Heart left ventricle (tissue), 16 donors: ENCODE data around the gene CENPX. TPM values are rescaled to one million over a fixed set of nuclear protein-coding genes. Genes with fewer than 3 reads are reported as not detected.

ENCODE experiments used
- ATAC-seq, 4 donors: fragments of 200-7000 bp; cut with Tn5 transposase; one replicate each; pipeline ENCODE4 v1.9.1; 2020 to 2022; ENCODE audit warnings: moderate library complexity in 4 of 4, mild to moderate bottlenecking in 3 of 4, moderate number of reproducible peaks in 1 of 4
- DNase-seq, 5 donors: peaks; one replicate each; pipeline ENCODE4 v3.0.0-alpha.2; 2020
- H3K27ac ChIP-seq, 12 donors: fragments of 200-600 bp; sonication (generic) in 4 of 12; one replicate each; pipeline versions ENCODE4 v1.5.0 to v1.8.0; 2016 to 2022; ENCODE audit warnings: mild to moderate bottlenecking in 2 of 12
- H3K27me3 ChIP-seq, 9 donors: fragments of 200-600 bp; sonication (generic) in 2 of 9; one replicate each; pipeline versions ENCODE4 v1.5.1 to v1.8.0; 2016 to 2022; ENCODE audit warnings: mild to moderate bottlenecking in 3 of 9
- H3K36me3 ChIP-seq, 9 donors: fragments of 200-600 bp; sonication (generic) in 2 of 9; one replicate each; pipeline versions ENCODE4 v1.5.0 to v1.8.0; 2018 to 2022; ENCODE audit warnings: mild to moderate bottlenecking in 2 of 9
- H3K4me1 ChIP-seq, 12 donors: fragments of 200-600 bp; sonication (generic) in 4 of 12; one replicate each; pipeline versions ENCODE4 v1.5.0 to v1.8.0; 2016 to 2022; ENCODE audit warnings: mild to moderate bottlenecking in 3 of 12
- H3K4me3 ChIP-seq, 12 donors: fragments of 200-600 bp; sonication (generic) in 4 of 12; one replicate each; pipeline versions ENCODE4 v1.5.0 to v1.8.0; 2017 to 2022; ENCODE audit warnings: mild to moderate bottlenecking in 9 of 12, moderate library complexity in 4 of 12
- H3K9me3 ChIP-seq, 12 donors: fragments of 200-600 bp; sonication (generic) in 4 of 12; one replicate each; pipeline versions ENCODE4 v1.5.0 to v1.8.0; 2016 to 2022; ENCODE audit warnings: mild to moderate bottlenecking in 1 of 12
- CTCF ChIP-seq, 12 donors: fragments of 200-600 bp; sonication (generic) in 4 of 12; IDR thresholded peaks; one replicate each; pipeline versions ENCODE4 v1.5.0 to v1.8.0; 2018 to 2022; ENCODE audit warnings: antibody characterized with exemption in 12 of 12, mild to moderate bottlenecking in 5 of 12
- POLR2A ChIP-seq, 2 donors: fragments of 450-650 bp; IDR thresholded peaks; one replicate each; pipeline ENCODE4 v1.6.1; 2017; ENCODE audit warnings: antibody characterized with exemption in 2 of 2, mild to moderate bottlenecking in 2 of 2, moderate library complexity in 2 of 2
- WGBS, 4 donors: extraction: QIAGEN DNeasy Blood & Tissue Kit in 2 of 4; methylation state at CpG; one replicate each; pipeline versions ENCODE4 v1.1.5 to v1.1.7; 2013 to 2018; 5-methylcytosine and 5-hydroxymethylcytosine counted together
- intact Hi-C, 10 donors: fragments of 100-400 bp; cut with DNase I; formaldehyde crosslinking; loops; one replicate each; pipeline versions ENCODE4 v1.11.1 to v1.14.2; 2022
- polyA plus RNA-seq, 2 donors: library from polyadenylated mRNA; stranded (reverse); fragments of 200-250 nt; gene quantifications; one replicate each; pipeline ENCODE4 v1.2.3, GENCODE V29; 2013
- total RNA-seq, 9 donors: library from RNA; depleted of rRNA in 2 of 9; stranded (reverse); fragments of >200 nt in 2 of 9; fragmentation: NEBNext Ultra II Directional in 3 of 9; extraction: Animal tissue kit (Norgen Biotek cat#: 25700) in 3 of 9; gene quantifications; one replicate each; pipeline versions ENCODE4 v1.1.0 to v1.2.4, GENCODE V29; 2016 to 2023
- donor health status: ischemic (EF 13 %, LVEDD 7.1; RV severe dilation, severe dysfunction).
- donor health status: healthy with polysubstance abuse.
- donor health status: DM: no; HTN: yes; CAD: no.
- donor health status: DM: no; HTN: no; CAD: no.
- donor health status: ischemic (EF 25% LVEDD 6.9; RV normal size, moderate dysfunction).
- donor health status: ischemic (EF 25% LVEDD 5.7; RV mildly dilated, moderate dysfunction).
- donor health status: healthy.
- donor health status: DM: yes; HTN: yes; CAD: no.
- donor health status: ischemic (EF 35%, LVEDD 5.7; RV mildly dilated, moderate dysfunction).
- donor health status: nonischemic (EF 11% LVEDD 7.7; RV severe dilation, severe dysfunction).
- donor health status: DM: yes; HTN: yes; CAD: no.
- donor health status: PGD.
- donor health status: ischemic (EF 29% LVEDD 5.4; RV normal size, mild dysfunction).
- donor health status: nonischemic (EF 23%, LVEDD 6.1; RV moderate dilation, normal function).

Gene CENPX
- total and polyA plus RNA-seq, 11 donors: 16.8 to 126 (median 29.2) TPM

- no peaks in the 10 kb centered on the region for H3K27me3 ChIP-seq
- peaks cover 5 to 37% (median 23%) of the 10 kb centered on the region in 12 donors for H3K4me1 ChIP-seq
- H3K36me3 ChIP-seq: peaks cover 0 to 21% (median 6%) of the 10 kb centered on the region in 9 donors
- intact Hi-C loops: loop anchor here in 9 of 10 donors (2.0 to 10.0 kb wide), 5 partner anchors 43 to 155 kb away; partner anchors contain the start of genes ASPSCR1 (in 4 of the 9), NOTUM (in 1 of the 9) and P4HB (in 1 of the 9)
- no peaks in the 10 kb centered on the region for H3K9me3 ChIP-seq
- 55 to 92% (median 67%) methylated on average over 7 to 34 of the region's 34 CpGs for WGBS, 4 donors
- no peak overlapping the region for H3K4me3 ChIP-seq
- DNase-seq: peak in 4 of 5 donors; percentile 53 to 86 (median 64)
- ATAC-seq: no peak
- no peak overlapping the region for H3K27ac ChIP-seq
- peak; percentile 44 to 77 (median 63) for TF ChIP-seq CTCF (IDR thresholded peaks at IDR 0.05)
- no peak for TF ChIP-seq POLR2A (IDR thresholded peaks at IDR 0.05)
These were observed 2.7 kb downstream of the CENPX start for GRCh38 chr17:82019690-82020571.

GRCh38 chr17:82018989-82019689, 3.5 kb downstream of the CENPX start:
- Histone ChIP-seq H3K27ac (no peak overlapping the region), H3K9me3 (no peaks in the 10 kb centered on the region), H3K36me3 (peaks cover 0 to 21% (median 6%) of the 10 kb centered on the region in 9 donors), H3K27me3 (no peaks in the 10 kb centered on the region), H3K4me3 (no peak overlapping the region), H3K4me1 (peaks cover 5 to 37% (median 21%) of the 10 kb centered on the region in 12 donors)
- TF ChIP-seq CTCF (IDR thresholded peaks at IDR 0.05) (no peak), POLR2A (IDR thresholded peaks at IDR 0.05) (no peak)
- DNase-seq: no peak
- ATAC-seq: no peak
- intact Hi-C loops: loop anchor here in 1 of 10 donors (2.0 kb wide), 1 partner anchor 60 kb away; no protein-coding TSS in a partner anchor
- WGBS, 4 donors: 89 to 91% (median 90%) methylated on average over 14 to 33 of the region's 33 CpGs

GRCh38 chr17:82018152-82018988, 4.3 kb downstream of the CENPX start:
- ATAC-seq (no peak), DNase-seq (no peak)
- Histone ChIP-seq H3K27ac (no peak overlapping the region), H3K27me3 (no peaks in the 10 kb centered on the region), H3K36me3 (peaks cover 0 to 21% (median 6%) of the 10 kb centered on the region in 9 donors), H3K4me1 (peaks cover 5 to 36% (median 14%) of the 10 kb centered on the region in 12 donors), H3K9me3 (no peaks in the 10 kb centered on the region), H3K4me3 (no peak overlapping the region)
- 79 to 81% (median 80%) methylated on average over 14 to 19 of the region's 19 CpGs for WGBS, 4 donors
- intact Hi-C loops: loop anchor here in 1 of 10 donors (2.0 kb wide), 1 partner anchor 60 kb away; no protein-coding TSS in a partner anchor
- no peak for TF ChIP-seq CTCF (IDR thresholded peaks at IDR 0.05)
- TF ChIP-seq POLR2A (IDR thresholded peaks at IDR 0.05): no peak
